ENCODE data around the gene PPARA. TPM values are rescaled to one million over a fixed set of nuclear protein-coding genes. Genes with fewer than 3 reads are reported as not detected.

Gene PPARA
- total RNA-seq, 1 donor from 2014 or later = 8.4 TPM

- Mint-ChIP-seq H3K27ac (ENCODE audit: unreplicated experiment) (no peak overlapping the region), H3K4me3 (ENCODE audit: unreplicated experiment) (no peak overlapping the region), H3K4me1 (ENCODE audit: low read depth, unreplicated experiment) (no peaks in the 10 kb centered on the region), H3K27me3 (ENCODE audit: low read depth, unreplicated experiment) (no peaks in the 10 kb centered on the region), H3K9me3 (ENCODE audit: unreplicated experiment) (peaks cover 39% of the 10 kb centered on the region), H3K36me3 (ENCODE audit: low read depth, unreplicated experiment) (peaks cover 59% of the 10 kb centered on the region)
- H4K20me1 ChIP-seq (ENCODE audit: insufficient read depth, low read length) = no peaks in the 10 kb centered on the region
- no peaks in the 10 kb centered on the region for H3K27me3 ChIP-seq (ENCODE audit: insufficient read depth, low read length)
- no peaks in the 10 kb centered on the region for H3K36me3 ChIP-seq (ENCODE audit: insufficient read depth, low read length)
- no peak overlapping the region for H3K27ac ChIP-seq (ENCODE audit: low read depth, low read length)
- no peaks in the 10 kb centered on the region for H3K4me1 ChIP-seq (ENCODE audit: insufficient read depth, low read length)
- no peak for TF ChIP-seq CTCF (IDR thresholded peaks at IDR 0.05; ENCODE audit: insufficient read depth, low read depth, low read length)
- TF ChIP-seq EZH2 (IDR thresholded peaks at IDR 0.05; ENCODE audit: insufficient read depth, low read length) = no peak
- H3K9me3 ChIP-seq (ENCODE audit: insufficient read depth, low read depth, low read length) = peaks cover 10% of the 10 kb centered on the region
- H3K4me2 ChIP-seq (ENCODE audit: low read length) = no peak overlapping the region
- H3K79me2 ChIP-seq (ENCODE audit: insufficient read depth, low read length) = no peaks in the 10 kb centered on the region
- no peak for FAIRE-seq
- H3K4me3 ChIP-seq (ENCODE audit: insufficient read depth, low read depth, low read length) = no peak overlapping the region
- no peak for DNase-seq (ENCODE audit: low read depth)
- H3K9ac ChIP-seq (ENCODE audit: low read length) = no peak overlapping the region
- H2AFZ ChIP-seq (ENCODE audit: low read depth, low read length) = no peak overlapping the region
Measured at GRCh38 chr22:46213052-46213451, 62.7 kb downstream of the PPARA start.

GRCh38 chr22:46214149-46214548 lies 63.8 kb downstream of the PPARA start:
- H3K36me3 Mint-ChIP-seq (ENCODE audit: low read depth, unreplicated experiment) = peaks cover 53% of the 10 kb centered on the region
- DNase-seq (ENCODE audit: low read depth) (no peak), FAIRE-seq (no peak)
- Histone ChIP-seq H2AFZ (ENCODE audit: low read depth, low read length) (no peak overlapping the region), H4K20me1 (ENCODE audit: insufficient read depth, low read length) (no peaks in the 10 kb centered on the region), H3K27ac (ENCODE audit: low read depth, low read length) (no peak overlapping the region), H3K79me2 (ENCODE audit: insufficient read depth, low read length) (no peaks in the 10 kb centered on the region), H3K36me3 (ENCODE audit: insufficient read depth, low read length) (no peaks in the 10 kb centered on the region), H3K4me3 (ENCODE audit: insufficient read depth, low read depth, low read length) (no peak overlapping the region), H3K27me3 (ENCODE audit: insufficient read depth, low read length) (no peaks in the 10 kb centered on the region), H3K4me1 (ENCODE audit: insufficient read depth, low read length) (no peaks in the 10 kb centered on the region), H3K9ac (ENCODE audit: low read length) (no peak overlapping the region), H3K4me2 (ENCODE audit: low read length) (no peak overlapping the region), H3K9me3 (ENCODE audit: insufficient read depth, low read depth, low read length) (peaks cover 6% of the 10 kb centered on the region)
- H3K4me3 Mint-ChIP-seq (ENCODE audit: unreplicated experiment) = no peak overlapping the region
- no peaks in the 10 kb centered on the region for H3K4me1 Mint-ChIP-seq (ENCODE audit: low read depth, unreplicated experiment)
- H3K27me3 Mint-ChIP-seq (ENCODE audit: low read depth, unreplicated experiment) = no peaks in the 10 kb centered on the region
- TF ChIP-seq CTCF (IDR thresholded peaks at IDR 0.05; ENCODE audit: insufficient read depth, low read depth, low read length) (no peak), EZH2 (IDR thresholded peaks at IDR 0.05; ENCODE audit: insufficient read depth, low read length) (no peak)
- H3K9me3 Mint-ChIP-seq (ENCODE audit: unreplicated experiment) = peaks cover 31% of the 10 kb centered on the region
- no peak overlapping the region for H3K27ac Mint-ChIP-seq (ENCODE audit: unreplicated experiment)

GRCh38 chr22:46214616-46215015 lies 64.3 kb downstream of the PPARA start:
- Mint-ChIP-seq H3K27me3 (ENCODE audit: low read depth, unreplicated experiment) (no peaks in the 10 kb centered on the region), H3K36me3 (ENCODE audit: low read depth, unreplicated experiment) (peaks cover 53% of the 10 kb centered on the region), H3K27ac (ENCODE audit: unreplicated experiment) (no peak overlapping the region), H3K4me1 (ENCODE audit: low read depth, unreplicated experiment) (no peaks in the 10 kb centered on the region), H3K4me3 (ENCODE audit: unreplicated experiment) (no peak overlapping the region), H3K9me3 (ENCODE audit: unreplicated experiment) (peaks cover 26% of the 10 kb centered on the region)
- DNase-seq (ENCODE audit: low read depth) (no peak), FAIRE-seq (no peak)
- TF ChIP-seq EZH2 (IDR thresholded peaks at IDR 0.05; ENCODE audit: insufficient read depth, low read length) = no peak
- TF ChIP-seq CTCF (IDR thresholded peaks at IDR 0.05; ENCODE audit: insufficient read depth, low read depth, low read length) = no peak
- Histone ChIP-seq H3K9ac (ENCODE audit: low read length) (no peak overlapping the region), H3K27me3 (ENCODE audit: insufficient read depth, low read length) (no peaks in the 10 kb centered on the region), H3K27ac (ENCODE audit: low read depth, low read length) (no peak overlapping the region), H4K20me1 (ENCODE audit: insufficient read depth, low read length) (no peaks in the 10 kb centered on the region), H2AFZ (ENCODE audit: low read depth, low read length) (no peak overlapping the region), H3K79me2 (ENCODE audit: insufficient read depth, low read length) (no peaks in the 10 kb centered on the region), H3K9me3 (ENCODE audit: insufficient read depth, low read depth, low read length) (peaks cover 4% of the 10 kb centered on the region), H3K4me2 (ENCODE audit: low read length) (no peak overlapping the region), H3K4me3 (ENCODE audit: insufficient read depth, low read depth, low read length) (no peak overlapping the region), H3K36me3 (ENCODE audit: insufficient read depth, low read length) (no peaks in the 10 kb centered on the region), H3K4me1 (ENCODE audit: insufficient read depth, low read length) (no peaks in the 10 kb centered on the region)

All from astrocyte (in vitro differentiated cells and primary cell).